ENCODE results near the gene GDNF.

GRCh38 chr5:37814699-37815098, 25.1 kb downstream of the GDNF start:
- TF ChIP-seq CTCF (conservative IDR thresholded peaks at IDR 0.05; ENCODE audit: low read depth, low read length) (no peak), EZH2 (IDR thresholded peaks at IDR 0.05; ENCODE audit: borderline replicate concordance, low read depth, low read length, poor library complexity, severe bottlenecking) (no peak)

Data from A673 (cell line).